CD8-positive, alpha-beta memory T cell (primary cell): ENCODE results near the gene NMNAT3. TPM values are rescaled to one million over a fixed set of nuclear protein-coding genes. Genes with fewer than 3 reads are reported as not detected.

Source experiments
- CTCF ChIA-PET: fragments of 350-600 bp; sonication (Branson Sonifier 250); formaldehyde crosslinking; loops from one replicate; lab custom pipeline; 2021; ENCODE audit warnings: antibody characterized with exemption; lab: Charles Lee
- POLR2A ChIA-PET: fragments of 350-600 bp; sonication (Branson Sonifier 250); formaldehyde crosslinking; loops from one replicate; lab custom pipeline; 2021; ENCODE audit warnings: antibody characterized with exemption; lab: Charles Lee
- DNase-seq, 5 donors: peaks; one replicate each; pipeline versions ENCODE4 v3.0.0 to v3.0.0-alpha.2; 2020 to 2022; ENCODE audit warnings: mixed read lengths in 1 of 5
- H3K27ac ChIP-seq: one replicate; pipeline ENCODE4 v1.7.0; 2013; ENCODE audit warnings: low read depth, mild to moderate bottlenecking, low read length, moderate library complexity
- H3K27me3 ChIP-seq: 2 replicates; pipeline ENCODE4 v1.7.0; 2013; ENCODE audit warnings: low read length, mild to moderate bottlenecking; ENCODE audit not compliant: insufficient read depth, poor library complexity, severe bottlenecking
- H3K36me3 ChIP-seq: 2 replicates; pipeline ENCODE4 v1.7.0; 2013; ENCODE audit warnings: mild to moderate bottlenecking, low read length, moderate library complexity; ENCODE audit not compliant: insufficient read depth
- H3K4me1 ChIP-seq: 2 replicates; pipeline ENCODE4 v1.7.0; 2013; ENCODE audit warnings: mild to moderate bottlenecking, low read length, moderate library complexity; ENCODE audit not compliant: insufficient read depth
- H3K4me3 ChIP-seq: 2 replicates; pipeline ENCODE4 v1.7.0; 2013; ENCODE audit warnings: mild to moderate bottlenecking, low read length
- H3K9me3 ChIP-seq: 2 replicates; pipeline ENCODE4 v1.7.0; 2013; ENCODE audit warnings: mild to moderate bottlenecking, low read length
- H3K27ac Mint-ChIP-seq, 8 donors: one replicate each; pipeline ENCODE4 v1.8.0; 2020 to 2021; ENCODE audit warnings: mixed read lengths in 8 of 8, mild to moderate bottlenecking in 6 of 8, inconsistent platforms in 3 of 8, moderate library complexity in 3 of 8
- H3K27me3 Mint-ChIP-seq, 2 donors: one replicate each; pipeline ENCODE4 v1.8.0; 2020 to 2021; ENCODE audit warnings: mixed read lengths in 2 of 2, mild to moderate bottlenecking in 1 of 2, moderate library complexity in 1 of 2
- H3K36me3 Mint-ChIP-seq, 3 donors: one replicate each; pipeline ENCODE4 v1.8.0; 2020 to 2021; ENCODE audit warnings: mixed read lengths in 3 of 3, inconsistent platforms in 1 of 3, mild to moderate bottlenecking in 1 of 3
- H3K4me1 Mint-ChIP-seq, 3 donors: one replicate each; pipeline ENCODE4 v1.8.0; 2020 to 2021; ENCODE audit warnings: mixed read lengths in 3 of 3, inconsistent platforms in 1 of 3, mild to moderate bottlenecking in 1 of 3
- H3K4me3 Mint-ChIP-seq, 7 donors: one replicate each; pipeline ENCODE4 v1.8.0; 2020 to 2021; ENCODE audit warnings: mixed read lengths in 7 of 7, mild to moderate bottlenecking in 6 of 7, moderate library complexity in 4 of 7, inconsistent platforms in 2 of 7
- H3K9me3 Mint-ChIP-seq, 5 donors: one replicate each; pipeline ENCODE4 v1.8.0; 2020 to 2022; ENCODE audit warnings: mixed read lengths in 5 of 5, mild to moderate bottlenecking in 3 of 5, moderate library complexity in 2 of 5, inconsistent platforms in 1 of 5
- polyA plus RNA-seq: library from polyadenylated mRNA; unstranded; fragments of 300-500 nt; fragmentation: Illumina TruSeq; gene quantifications from one replicate; pipeline ENCODE4 v1.2.3, GENCODE V29; 2021
- total RNA-seq, 2 experiments: library from RNA; stranded (reverse); gene quantifications; one replicate each; pipeline ENCODE4 v1.2.3, GENCODE V29; 2021

The NMNAT3 gene
- total and polyA plus RNA-seq, 3 experiments from 2014 or later: 1.9 to 2.6 (median 2.1) TPM

GRCh38 chr3:139517321-139518065, 160.3 kb downstream of the NMNAT3 start:
- Mint-ChIP-seq H3K27ac (no peak overlapping the region), H3K36me3 (no peaks in the 10 kb centered on the region), H3K4me1 (no peaks in the 10 kb centered on the region), H3K4me3 (no peak overlapping the region), H3K9me3 (peaks cover 0 to 2% (median 0%) of the 10 kb centered on the region in 5 donors), H3K27me3 (peaks cover 4 to 6% of the 10 kb centered on the region in 2 donors)
- no peaks in the 10 kb centered on the region for H3K4me1 ChIP-seq
- H3K27me3 ChIP-seq: peaks cover 4% of the 10 kb centered on the region
- DNase-seq: no peak
- H3K36me3 ChIP-seq: no peaks in the 10 kb centered on the region
- H3K9me3 ChIP-seq: no peaks in the 10 kb centered on the region
- no peak overlapping the region for H3K4me3 ChIP-seq
- H3K27ac ChIP-seq: no peak overlapping the region
- ChIA-PET POLR2A (no interaction called here), CTCF (no interaction called here)

DNA sequence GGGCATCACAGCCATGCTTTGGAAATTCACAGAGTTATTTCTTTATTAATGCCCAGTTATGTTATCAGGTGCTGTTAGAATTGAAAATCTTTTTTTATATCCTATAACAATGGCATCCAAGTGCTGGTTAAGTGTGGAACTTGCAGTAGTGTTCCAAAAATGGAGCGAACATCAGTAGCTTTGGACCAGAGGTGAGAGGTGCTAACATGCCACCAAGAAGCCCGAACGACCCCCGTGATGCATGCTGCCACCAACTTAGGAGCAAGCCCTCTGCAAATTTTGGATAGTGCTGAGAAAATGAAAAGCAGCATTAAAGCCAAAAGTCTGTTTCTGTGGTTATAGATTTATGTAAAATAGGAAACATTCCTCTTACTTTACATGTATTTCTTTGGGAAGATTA, 163.0 kb downstream of the NMNAT3 start:
- Histone ChIP-seq H3K4me3 (no peak overlapping the region), H3K36me3 (no peaks in the 10 kb centered on the region), H3K4me1 (no peaks in the 10 kb centered on the region), H3K27ac (no peak overlapping the region), H3K27me3 (peaks cover 4% of the 10 kb centered on the region), H3K9me3 (no peaks in the 10 kb centered on the region)
- ChIA-PET POLR2A (no interaction called here), CTCF (no interaction called here)
- Mint-ChIP-seq H3K9me3 (peaks cover 0 to 2% (median 0%) of the 10 kb centered on the region in 5 donors), H3K4me3 (no peak overlapping the region), H3K36me3 (no peaks in the 10 kb centered on the region), H3K27me3 (peaks cover 4 to 6% of the 10 kb centered on the region in 2 donors), H3K4me1 (no peaks in the 10 kb centered on the region), H3K27ac (no peak overlapping the region)
- DNase-seq: no peak

Other genes with a start within 250 kb of the NMNAT3 start
- not detected for gene RBP2, start 201.5 kb downstream of the NMNAT3 start, total RNA-seq
- gene RBP2, start 201.5 kb downstream of the NMNAT3 start, polyA plus RNA-seq: not detected
- not detected for gene RBP1, start 138.2 kb downstream of the NMNAT3 start, total RNA-seq
- gene RBP1, start 138.2 kb downstream of the NMNAT3 start, polyA plus RNA-seq: not detected